Mesenchymal stem cell (in vitro differentiated cells and primary cell): ENCODE data around the gene NDUFS7.

Experiments used
- DNase-seq: peaks from one replicate; pipeline ENCODE4 v3.0.0-alpha.2; 2013
- H2AFZ ChIP-seq: one replicate; pipeline ENCODE4 v1.6.1; 2013; ENCODE audit warnings: low read depth, mild to moderate bottlenecking, control low read depth, inconsistent platforms, low read length, moderate library complexity
- H2AK5ac ChIP-seq: 2 replicates; pipeline ENCODE4 v1.6.1; 2013; ENCODE audit warnings: low read length, moderate library complexity, mild to moderate bottlenecking, inconsistent platforms; ENCODE audit not compliant: severe bottlenecking
- H2BK120ac ChIP-seq: one replicate; pipeline ENCODE4 v1.6.1; 2013; ENCODE audit warnings: low read depth, mild to moderate bottlenecking, inconsistent platforms, low read length, moderate library complexity
- H2BK12ac ChIP-seq, 2 experiments: one replicate each; pipeline ENCODE4 v1.6.1; 2013; ENCODE audit warnings: inconsistent platforms in 2 of 2, low read length in 2 of 2, mild to moderate bottlenecking in 2 of 2, moderate library complexity in 2 of 2, control low read depth in 1 of 2
- H2BK15ac ChIP-seq: one replicate; pipeline ENCODE4 v1.6.1; 2013; ENCODE audit warnings: mild to moderate bottlenecking, low read depth, inconsistent platforms; ENCODE audit not compliant: poor library complexity, severe bottlenecking
- H2BK5ac ChIP-seq: 2 replicates; pipeline ENCODE4 v1.6.1; 2013; ENCODE audit warnings: low read depth, mild to moderate bottlenecking, low read length, control low read depth, inconsistent platforms; ENCODE audit not compliant: poor library complexity, severe bottlenecking
- H3K14ac ChIP-seq, 2 experiments: one replicate each; pipeline ENCODE4 v1.6.1; 2013; ENCODE audit warnings: inconsistent platforms in 2 of 2, low read length in 2 of 2, control low read depth in 1 of 2, mild to moderate bottlenecking in 1 of 2, moderate library complexity in 1 of 2
- H3K18ac ChIP-seq, 2 experiments: one replicate each; pipeline ENCODE4 v1.6.1; 2013; ENCODE audit warnings: inconsistent platforms in 2 of 2, low read length in 2 of 2, control low read depth in 1 of 2, low read depth in 1 of 2, mild to moderate bottlenecking in 1 of 2
- H3K23ac ChIP-seq, 2 experiments: one replicate each; pipeline ENCODE4 v1.6.1; 2013; ENCODE audit warnings: inconsistent platforms in 2 of 2, low read length in 2 of 2, mild to moderate bottlenecking in 2 of 2, moderate library complexity in 2 of 2, control low read depth in 1 of 2
- H3K27ac ChIP-seq: 2 replicates; pipeline ENCODE4 v1.5.1; 2013; ENCODE audit warnings: mild to moderate bottlenecking, moderate library complexity, low read length, control low read depth, inconsistent platforms; ENCODE audit not compliant: poor library complexity, severe bottlenecking
- H3K27me3 ChIP-seq, 2 experiments: 2 replicates each; pipeline versions ENCODE4 v1.6.1 to v1.7.0; 2013; ENCODE audit warnings: low read length in 2 of 2, mild to moderate bottlenecking in 2 of 2, moderate library complexity in 2 of 2, control low read depth in 1 of 2, inconsistent platforms in 1 of 2; ENCODE audit not compliant: control insufficient read depth in 1 of 2, insufficient read depth in 1 of 2
- H3K36me3 ChIP-seq, 2 experiments: 2 replicates each; pipeline versions ENCODE4 v1.6.1 to v1.7.0; 2013; ENCODE audit warnings: low read length in 2 of 2, control low read depth in 1 of 2, inconsistent platforms in 1 of 2, low read depth in 1 of 2, mild to moderate bottlenecking in 1 of 2; ENCODE audit not compliant: insufficient read depth in 2 of 2, control insufficient read depth in 1 of 2
- H3K4ac ChIP-seq, 2 experiments: one replicate each; pipeline ENCODE4 v1.6.1; 2013; ENCODE audit warnings: inconsistent platforms in 2 of 2, low read length in 2 of 2, mild to moderate bottlenecking in 2 of 2, moderate library complexity in 2 of 2, control low read depth in 1 of 2, low read depth in 1 of 2
- H3K4me1 ChIP-seq: 2 replicates; pipeline ENCODE4 v1.6.1; 2013; ENCODE audit warnings: low read depth, low read length, control low read depth; ENCODE audit not compliant: control insufficient read depth, insufficient read depth
- H3K4me2 ChIP-seq: 2 replicates; pipeline ENCODE4 v1.6.1; 2013; ENCODE audit warnings: low read length, mild to moderate bottlenecking, inconsistent platforms; ENCODE audit not compliant: poor library complexity, severe bottlenecking
- H3K4me3 ChIP-seq, 2 experiments: 2 replicates each; pipeline versions ENCODE4 v1.5.1 to v1.7.0; 2013; ENCODE audit warnings: low read length in 2 of 2, mild to moderate bottlenecking in 2 of 2, control low read depth in 1 of 2, low read depth in 1 of 2; ENCODE audit not compliant: insufficient read depth in 1 of 2
- H3K79me1 ChIP-seq: replicated peaks from 2 replicates; pipeline ENCODE4 v1.6.1; 2013; ENCODE audit warnings: mild to moderate bottlenecking, control low read depth, low read length, inconsistent platforms; ENCODE audit not compliant: poor library complexity, severe bottlenecking
- H3K9ac ChIP-seq: 2 replicates; pipeline ENCODE4 v1.7.0; 2013; ENCODE audit warnings: mild to moderate bottlenecking, low read length, moderate library complexity
- H3K9me3 ChIP-seq: 2 replicates; pipeline ENCODE4 v1.7.0; 2013; ENCODE audit warnings: mild to moderate bottlenecking, low read length; ENCODE audit not compliant: control insufficient read depth
- H4K8ac ChIP-seq: one replicate; pipeline ENCODE4 v1.6.1; 2013; ENCODE audit warnings: inconsistent platforms, mild to moderate bottlenecking, low read length, moderate library complexity
- H4K91ac ChIP-seq: one replicate; pipeline ENCODE4 v1.6.1; 2013; ENCODE audit warnings: mild to moderate bottlenecking, low read length, inconsistent platforms
- WGBS: methylation state at CpG from one replicate; pipeline ENCODE4 v1.1.7; 2013; ENCODE audit warnings: mixed read lengths; 5-methylcytosine and 5-hydroxymethylcytosine counted together

NDUFS7 gene

DNA sequence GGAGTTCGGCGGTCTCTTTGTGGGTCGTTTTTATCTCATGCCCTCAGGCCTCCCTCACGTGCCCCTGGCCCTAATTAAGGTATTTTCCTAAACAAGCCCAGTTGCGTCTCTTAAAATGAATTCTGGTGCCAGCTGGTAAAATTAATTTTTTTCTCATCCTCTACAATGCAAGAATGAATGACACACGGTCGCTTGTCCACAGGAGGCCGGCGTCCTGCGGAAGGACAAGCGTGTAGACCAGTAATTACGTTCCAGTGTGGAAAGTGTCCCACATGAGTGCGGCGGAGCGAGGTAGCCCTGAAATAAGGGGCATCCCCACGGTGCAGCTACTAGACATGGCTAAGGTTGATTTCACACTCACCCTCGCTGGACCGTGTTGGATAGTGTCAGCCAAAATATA is 34.5 kb upstream of the NDUFS7 start:
- no peaks in the 10 kb centered on the region for H3K36me3 ChIP-seq
- no peak overlapping the region for H3K14ac ChIP-seq
- no peak overlapping the region for H2AK5ac ChIP-seq
- no peaks in the 10 kb centered on the region for H3K9me3 ChIP-seq
- H3K9ac ChIP-seq, result no peak overlapping the region
- H2AFZ ChIP-seq, result no peak overlapping the region
- H2BK120ac ChIP-seq, result no peak overlapping the region
- H2BK15ac ChIP-seq, result no peak overlapping the region
- H2BK12ac ChIP-seq, result no peak overlapping the region
- no peak overlapping the region for H3K23ac ChIP-seq
- no peak overlapping the region for H3K4ac ChIP-seq
- no peak overlapping the region for H3K27ac ChIP-seq
- H3K27me3 ChIP-seq, result peaks cover 0 to 6% of the 10 kb centered on the region in 2 experiments
- WGBS, result 86% methylated on average over 18 of the region's 18 CpGs
- peaks cover 1% of the 10 kb centered on the region for H3K4me1 ChIP-seq
- no peak overlapping the region for H3K18ac ChIP-seq
- no peak overlapping the region for H3K4me3 ChIP-seq
- no peak overlapping the region for H3K4me2 ChIP-seq
- DNase-seq, result no peak
- no peak overlapping the region for H4K91ac ChIP-seq
- no peaks in the 10 kb centered on the region for H3K79me1 ChIP-seq
- no peak overlapping the region for H2BK5ac ChIP-seq
- no peak overlapping the region for H4K8ac ChIP-seq

DNA sequence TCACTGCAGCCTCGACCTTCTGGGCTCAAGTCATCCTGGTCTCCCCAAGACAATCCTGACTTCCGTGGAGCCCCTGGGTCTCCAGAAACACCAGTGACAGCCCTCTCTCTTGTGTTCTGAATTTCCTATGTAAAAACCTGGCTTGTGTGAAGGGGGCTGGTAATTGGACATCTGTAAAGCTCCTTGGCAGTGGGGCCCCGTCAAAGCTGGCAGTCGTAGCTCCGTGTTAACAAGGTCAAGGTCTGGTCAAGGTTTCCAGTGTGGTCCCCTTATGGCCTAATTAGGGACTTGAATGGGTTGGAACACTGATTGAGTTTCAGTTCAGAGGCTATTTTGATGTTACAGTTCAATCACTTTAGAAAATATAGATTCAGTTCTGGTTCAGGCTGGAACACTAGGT is 32.8 kb upstream of the NDUFS7 start:
- Histone ChIP-seq H3K79me1 (peaks cover 2% of the 10 kb centered on the region), H2BK5ac (no peak overlapping the region), H3K4me3 (no peak overlapping the region), H4K91ac (no peak overlapping the region), H2BK15ac (no peak overlapping the region), H3K9me3 (no peaks in the 10 kb centered on the region), H2BK120ac (no peak overlapping the region), H3K27me3 (peaks cover 0 to 6% of the 10 kb centered on the region in 2 experiments), H2BK12ac (no peak overlapping the region), H3K4me1 (peaks cover 9% of the 10 kb centered on the region), H2AFZ (no peak overlapping the region), H4K8ac (no peak overlapping the region), H3K4me2 (no peak overlapping the region), H3K27ac (no peak overlapping the region), H3K23ac (no peak overlapping the region), H3K18ac (no peak overlapping the region), H2AK5ac (no peak overlapping the region), H3K14ac (no peak overlapping the region), H3K4ac (no peak overlapping the region), H3K36me3 (no peaks in the 10 kb centered on the region), H3K9ac (no peak overlapping the region)
- no peak for DNase-seq
- 79% methylated on average over 5 of the region's 5 CpGs for WGBS

DNA sequence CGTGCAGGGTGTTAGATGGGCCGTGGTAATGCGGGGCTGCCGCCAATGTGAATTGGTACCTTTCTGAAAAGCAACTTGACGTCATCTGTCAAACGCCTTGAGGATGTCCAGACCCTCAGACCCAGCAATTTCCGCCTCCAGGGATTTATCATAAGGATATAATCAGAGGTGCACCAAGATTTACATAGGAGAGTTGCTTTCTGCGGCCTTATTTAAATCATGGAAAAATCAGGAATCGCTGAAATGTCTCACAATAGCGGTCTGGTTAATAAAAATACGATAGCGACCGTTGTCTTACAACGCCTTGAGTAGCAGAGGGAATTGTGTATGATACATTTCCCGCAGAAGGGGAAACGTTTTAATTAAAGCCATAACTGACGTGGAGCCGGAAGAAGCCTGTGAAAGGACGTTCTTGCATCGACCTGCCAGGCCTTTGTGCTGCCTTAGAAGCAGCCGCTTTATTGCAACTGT is 32.3 kb upstream of the NDUFS7 start:
- Histone ChIP-seq H2BK15ac (no peak overlapping the region), H2BK5ac (no peak overlapping the region), H3K4ac (no peak overlapping the region), H2BK12ac (no peak overlapping the region), H4K91ac (no peak overlapping the region), H3K4me3 (no peak overlapping the region), H3K4me2 (no peak overlapping the region), H2AFZ (no peak overlapping the region), H3K23ac (no peak overlapping the region), H3K4me1 (peaks cover 12% of the 10 kb centered on the region), H3K79me1 (peaks cover 2% of the 10 kb centered on the region), H3K18ac (no peak overlapping the region), H3K27ac (no peak overlapping the region), H3K27me3 (peaks cover 0 to 6% of the 10 kb centered on the region in 2 experiments), H3K9me3 (no peaks in the 10 kb centered on the region), H2AK5ac (no peak overlapping the region), H3K9ac (no peak overlapping the region), H4K8ac (no peak overlapping the region), H3K36me3 (no peaks in the 10 kb centered on the region), H2BK120ac (no peak overlapping the region), H3K14ac (no peak overlapping the region)
- DNase-seq, result no peak
- 87% methylated on average over 21 of the region's 21 CpGs for WGBS

DNA sequence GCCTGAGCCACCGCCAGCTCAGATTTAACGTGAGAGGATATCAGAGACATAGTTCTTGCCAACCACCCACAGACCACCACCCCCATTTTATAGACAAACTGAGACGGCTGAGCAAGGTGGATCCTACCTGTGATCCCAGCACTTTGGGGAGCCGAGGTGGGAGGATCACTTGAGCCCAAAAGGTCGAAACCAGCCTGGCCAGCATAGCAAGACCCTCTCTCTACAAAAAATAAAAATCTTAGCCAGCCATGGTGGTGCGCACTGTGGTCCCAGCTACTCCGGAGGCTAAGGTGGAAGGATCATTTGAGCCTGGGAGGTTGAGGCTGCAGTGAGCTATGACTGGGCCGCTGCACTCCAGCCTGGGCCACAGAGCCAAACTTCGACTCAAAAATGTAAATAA is 30.6 kb upstream of the NDUFS7 start:
- Histone ChIP-seq H2AFZ (no peak overlapping the region), H2BK15ac (no peak overlapping the region), H3K27me3 (peaks cover 0 to 6% of the 10 kb centered on the region in 2 experiments), H3K27ac (no peak overlapping the region), H2BK120ac (no peak overlapping the region), H3K36me3 (peaks cover 5 to 16% of the 10 kb centered on the region in 2 experiments), H3K4me3 (no peak overlapping the region), H2BK12ac (no peak overlapping the region), H3K4me2 (no peak overlapping the region), H3K4me1 (peaks cover 14% of the 10 kb centered on the region), H3K9ac (no peak overlapping the region), H3K9me3 (no peaks in the 10 kb centered on the region), H3K4ac (no peak overlapping the region), H2AK5ac (no peak overlapping the region), H3K14ac (no peak overlapping the region), H4K91ac (no peak overlapping the region), H2BK5ac (no peak overlapping the region), H3K23ac (no peak overlapping the region), H3K18ac (no peak overlapping the region), H4K8ac (no peak overlapping the region), H3K79me1 (peaks cover 6% of the 10 kb centered on the region)
- no peak for DNase-seq
- 96% methylated on average over 6 of the region's 9 CpGs for WGBS
